ENCODE data around the gene GALNT2.
A peak's percentile ranks its signal among the peaks of the same experiment; 100 is the strongest.

The GALNT2 gene

GRCh38 chr1:230136453-230137336 lies 69.7 kb downstream of the GALNT2 start:
- Mint-ChIP-seq H3K36me3 (peaks cover 18 to 29% of the 10 kb centered on the region in 2 donors), H3K27ac (no peak overlapping the region), H3K4me1 (peaks cover 25 to 44% of the 10 kb centered on the region in 2 donors), H3K9me3 (no peaks in the 10 kb centered on the region), H3K4me3 (no peak overlapping the region), H3K27me3 (no peaks in the 10 kb centered on the region)
- no peak for ATAC-seq (replicated peaks)
- no peak for DNase-seq

- H3K4me3 Mint-ChIP-seq = no peak overlapping the region
- no peaks in the 10 kb centered on the region for H3K9me3 Mint-ChIP-seq
- no peak for DNase-seq
- no peaks in the 10 kb centered on the region for H3K27me3 Mint-ChIP-seq
- peaks cover 16 to 29% of the 10 kb centered on the region in 2 donors for H3K36me3 Mint-ChIP-seq
- no peak overlapping the region for H3K27ac Mint-ChIP-seq
- peaks cover 20 to 39% of the 10 kb centered on the region in 2 donors for H3K4me1 Mint-ChIP-seq
- no peak for ATAC-seq (replicated peaks)
Observed at GRCh38 chr1:230137337-230137815, 70.3 kb downstream of the GALNT2 start.

GRCh38 chr1:230138561-230139239 lies 71.7 kb downstream of the GALNT2 start:
- Mint-ChIP-seq H3K27ac (no peak overlapping the region), H3K4me1 (peaks cover 23 to 39% of the 10 kb centered on the region in 2 donors), H3K4me3 (no peak overlapping the region), H3K27me3 (no peaks in the 10 kb centered on the region), H3K36me3 (peaks cover 17 to 38% of the 10 kb centered on the region in 2 donors), H3K9me3 (no peaks in the 10 kb centered on the region)
- ATAC-seq (replicated peaks) = no peak
- no peak for DNase-seq

- Mint-ChIP-seq H3K4me1 (peaks cover 26 to 42% of the 10 kb centered on the region in 2 donors), H3K27me3 (no peaks in the 10 kb centered on the region), H3K9me3 (no peaks in the 10 kb centered on the region), H3K4me3 (no peak overlapping the region), H3K36me3 (peaks cover 17 to 38% of the 10 kb centered on the region in 2 donors), H3K27ac (no peak overlapping the region)
- ATAC-seq (replicated peaks) (no peak), DNase-seq (no peak)
Observed at GRCh38 chr1:230139315-230139714, 72.3 kb downstream of the GALNT2 start.

- H3K36me3 Mint-ChIP-seq = peaks cover 17 to 34% of the 10 kb centered on the region in 2 donors
- no peaks in the 10 kb centered on the region for H3K9me3 Mint-ChIP-seq
- ATAC-seq (replicated peaks) (no peak), DNase-seq (no peak)
- H3K27ac Mint-ChIP-seq = no peak overlapping the region
- no peaks in the 10 kb centered on the region for H3K27me3 Mint-ChIP-seq
- no peak overlapping the region for H3K4me3 Mint-ChIP-seq
- peaks cover 27 to 47% of the 10 kb centered on the region in 2 donors for H3K4me1 Mint-ChIP-seq
Observed at GRCh38 chr1:230139741-230140140, 72.7 kb downstream of the GALNT2 start.

- Mint-ChIP-seq H3K36me3 (peaks cover 17 to 31% of the 10 kb centered on the region in 2 donors), H3K27ac (peak overlapping the region; percentile 53), H3K4me3 (no peak overlapping the region), H3K27me3 (no peaks in the 10 kb centered on the region), H3K4me1 (peaks cover 32 to 54% of the 10 kb centered on the region in 2 donors), H3K9me3 (no peaks in the 10 kb centered on the region)
- DNase-seq = no peak
- ATAC-seq (replicated peaks) = no peak
Observed at GRCh38 chr1:230140221-230141020, 73.4 kb downstream of the GALNT2 start.

- no peak for ATAC-seq (replicated peaks)
- Mint-ChIP-seq H3K27ac (no peak overlapping the region), H3K4me3 (no peak overlapping the region), H3K27me3 (no peaks in the 10 kb centered on the region), H3K4me1 (peaks cover 39 to 61% of the 10 kb centered on the region in 2 donors), H3K36me3 (peaks cover 19 to 29% of the 10 kb centered on the region in 2 donors), H3K9me3 (no peaks in the 10 kb centered on the region)
- DNase-seq = no peak
Observed at GRCh38 chr1:230141021-230141648, 74.1 kb downstream of the GALNT2 start.

GRCh38 chr1:230141797-230142607 lies 75.0 kb downstream of the GALNT2 start:
- peaks cover 22 to 31% of the 10 kb centered on the region in 2 donors for H3K36me3 Mint-ChIP-seq
- H3K27ac Mint-ChIP-seq = no peak overlapping the region
- H3K4me3 Mint-ChIP-seq = no peak overlapping the region
- no peaks in the 10 kb centered on the region for H3K27me3 Mint-ChIP-seq
- no peak for ATAC-seq (replicated peaks)
- H3K9me3 Mint-ChIP-seq = no peaks in the 10 kb centered on the region
- DNase-seq = no peak
- peaks cover 48 to 69% of the 10 kb centered on the region in 2 donors for H3K4me1 Mint-ChIP-seq

GRCh38 chr1:230142608-230143210 lies 75.7 kb downstream of the GALNT2 start:
- ATAC-seq (replicated peaks) (no peak), DNase-seq (no peak)
- H3K27me3 Mint-ChIP-seq = no peaks in the 10 kb centered on the region
- H3K4me1 Mint-ChIP-seq = peaks cover 53 to 76% of the 10 kb centered on the region in 2 donors
- no peaks in the 10 kb centered on the region for H3K9me3 Mint-ChIP-seq
- peaks cover 19 to 28% of the 10 kb centered on the region in 2 donors for H3K36me3 Mint-ChIP-seq
- H3K27ac Mint-ChIP-seq = peak overlapping the region; percentile 79
- no peak overlapping the region for H3K4me3 Mint-ChIP-seq

GRCh38 chr1:230143534-230143933 lies 76.5 kb downstream of the GALNT2 start:
- H3K27ac Mint-ChIP-seq = no peak overlapping the region
- ATAC-seq (replicated peaks) = no peak
- no peak overlapping the region for H3K4me3 Mint-ChIP-seq
- H3K4me1 Mint-ChIP-seq = peaks cover 62 to 80% of the 10 kb centered on the region in 2 donors
- no peaks in the 10 kb centered on the region for H3K9me3 Mint-ChIP-seq
- H3K27me3 Mint-ChIP-seq = no peaks in the 10 kb centered on the region
- DNase-seq = no peak
- peaks cover 16 to 26% of the 10 kb centered on the region in 2 donors for H3K36me3 Mint-ChIP-seq

GRCh38 chr1:230144010-230144614 lies 77.1 kb downstream of the GALNT2 start:
- Mint-ChIP-seq H3K36me3 (peaks cover 16 to 29% of the 10 kb centered on the region in 2 donors), H3K27me3 (no peaks in the 10 kb centered on the region), H3K9me3 (no peaks in the 10 kb centered on the region), H3K4me1 (peaks cover 67 to 85% of the 10 kb centered on the region in 2 donors), H3K27ac (peak overlapping the region; percentile 96), H3K4me3 (no peak overlapping the region)
- DNase-seq (no peak), ATAC-seq (replicated peaks) (no peak)

- peak overlapping the region; percentile 96 for H3K27ac Mint-ChIP-seq
Observed at GRCh38 chr1:230144758-230145504, 77.9 kb downstream of the GALNT2 start.

More at GRCh38 chr1:230144758-230145504, 77.9 kb downstream of the GALNT2 start:
- Mint-ChIP-seq H3K36me3 (peaks cover 16 to 29% of the 10 kb centered on the region in 2 donors), H3K9me3 (no peaks in the 10 kb centered on the region), H3K27me3 (no peaks in the 10 kb centered on the region), H3K4me3 (peak overlapping the region in 1 of 2 donors; percentile 85), H3K4me1 (peaks cover 72 to 92% of the 10 kb centered on the region in 2 donors)
- ATAC-seq (replicated peaks) = no peak
- DNase-seq = no peak

Measured in stimulated activated naive B cell treated with anti-CD40 and anti-IgM and Interleukin-4, amounts not matched to agents 10 μg/mL and 1 μg/mL and 100 μg/mL, for 72 hours (primary cell).